GM12872 (cell line): ENCODE measurements around the gene OR51V1.

Source experiments
- CTCF ChIP-seq: IDR thresholded peaks from 3 replicates; pipeline ENCODE4 v1.5.1; 2011; ENCODE audit warnings: low read depth, mild to moderate bottlenecking, low read length, moderate library complexity; ENCODE audit not compliant: insufficient read depth

The OR51V1 gene

GRCh38 chr11:5235364-5236095, 35.0 kb upstream of the OR51V1 start:
- TF ChIP-seq CTCF: no peak

GRCh38 chr11:5234381-5234834, 33.9 kb upstream of the OR51V1 start, which contains the start of gene HBD:
Gene HBD, minus strand, starts transcription at chr11:5234483. Its CDS starts 50 bp downstream, at chr11:5234433.
- TF ChIP-seq CTCF: no peak

GRCh38 chr11:5233307-5233706, 32.8 kb upstream of the OR51V1 start:
- TF ChIP-seq CTCF: no peak

- no peak for TF ChIP-seq CTCF
These were observed 32.3 kb upstream of the OR51V1 start for GRCh38 chr11:5232821-5233220.

GRCh38 chr11:5232176-5232575, 31.7 kb upstream of the OR51V1 start:
- no peak for TF ChIP-seq CTCF

GRCh38 chr11:5231111-5231510, 30.6 kb upstream of the OR51V1 start:
- TF ChIP-seq CTCF: no peak

- no peak for TF ChIP-seq CTCF
These were observed 29.8 kb upstream of the OR51V1 start for GRCh38 chr11:5230266-5230665.

- TF ChIP-seq CTCF: no peak
These were observed 29.3 kb upstream of the OR51V1 start for GRCh38 chr11:5229796-5230195.
